ENCODE data around the gene LZTFL1.

GRCh38 chr3:45781271-45781670 lies 60.6 kb downstream of the LZTFL1 start:
- TF ChIP-seq GATA2 (IDR thresholded peaks at IDR 0.05; ENCODE audit: low read depth, low read length) (no peak), GATA3 (IDR thresholded peaks at IDR 0.05; ENCODE audit: low read depth, low read length) (no peak)

Data from SH-SY5Y (cell line).